Fibroblast of peridontal ligament (primary cell): ENCODE measurements around the gene SLC19A3.
A peak's percentile ranks its signal among the peaks of the same experiment; 100 is the strongest.
"Not testable (repeated sequence)": the region's sequence is repeated elsewhere in the genome, so short reads cannot be mapped to it uniquely, and the experiment has no call there.

Source experiments
- DNase-seq: peaks from one replicate; pipeline ENCODE4 v3.0.0-alpha.2; 2010; ENCODE audit errors: extremely low read depth

The SLC19A3 gene

GRCh38 chr2:227717687-227718567 lies at the start of gene SLC19A3:
TSS of gene SLC19A3 (minus strand) at chr2:227718028. CDS start at chr2:227702318, 15,710 bp downstream.
- peak; percentile 86 for DNase-seq

- peak; percentile 75 for DNase-seq
Observed at GRCh38 chr2:227766373-227766883, 48.6 kb upstream of the SLC19A3 start.

GRCh38 chr2:227765788-227766372 lies 48.1 kb upstream of the SLC19A3 start:
- no peak for DNase-seq

GRCh38 chr2:227761740-227762476 lies 44.1 kb upstream of the SLC19A3 start:
- peak; percentile 53 for DNase-seq

GRCh38 chr2:227759411-227760118 lies 41.7 kb upstream of the SLC19A3 start:
- no peak for DNase-seq

GRCh38 chr2:227756261-227756660 lies 38.4 kb upstream of the SLC19A3 start:
- not testable (repeated sequence) for DNase-seq

- no peak for DNase-seq
Observed at GRCh38 chr2:227748079-227748478, 30.3 kb upstream of the SLC19A3 start.

GRCh38 chr2:227745594-227745993 lies 27.8 kb upstream of the SLC19A3 start, which contains the start of gene SCYGR8:
TSS of gene SCYGR8 (plus strand) at chr2:227745894. CDS start at chr2:227745894, 0 bp downstream.
- DNase-seq, result no peak

GRCh38 chr2:227740705-227741104 lies 22.9 kb upstream of the SLC19A3 start:
- not testable (repeated sequence) for DNase-seq

- DNase-seq, result no peak
Observed at GRCh38 chr2:227739351-227739750, 21.5 kb upstream of the SLC19A3 start.

GRCh38 chr2:227728035-227728434 lies 10.2 kb upstream of the SLC19A3 start, which contains the start of gene SCYGR7:
TSS of gene SCYGR7 (plus strand) at chr2:227728335. CDS start at chr2:227728335, 0 bp downstream.
- no peak for DNase-seq

GRCh38 chr2:227724394-227725039 lies 6.7 kb upstream of the SLC19A3 start, which contains the start of gene SCYGR6:
TSS of gene SCYGR6 (minus strand) at chr2:227724757. CDS start at chr2:227724757, 0 bp downstream.
- no peak for DNase-seq

GRCh38 chr2:227722821-227723220 lies 5.0 kb upstream of the SLC19A3 start:
- not testable (repeated sequence) for DNase-seq

- DNase-seq, result no peak
Observed at GRCh38 chr2:227720680-227721079, 2.9 kb upstream of the SLC19A3 start.

- DNase-seq, result no peak
Observed at GRCh38 chr2:227719641-227720040, 1.8 kb upstream of the SLC19A3 start.

- DNase-seq, result no peak
Observed at GRCh38 chr2:227716501-227716900, 1.3 kb downstream of the SLC19A3 start.

- no peak for DNase-seq
Observed at GRCh38 chr2:227713291-227713690, 4.5 kb downstream of the SLC19A3 start.

GRCh38 chr2:227710986-227711385 lies 6.8 kb downstream of the SLC19A3 start:
- no peak for DNase-seq

GRCh38 chr2:227707390-227707789 lies 10.4 kb downstream of the SLC19A3 start:
- no peak for DNase-seq

GRCh38 chr2:227706859-227707258 lies 11.0 kb downstream of the SLC19A3 start:
- DNase-seq, result no peak

- peak; percentile 16 for DNase-seq
Observed at GRCh38 chr2:227703961-227704360, 13.9 kb downstream of the SLC19A3 start.
